ENCODE data around the gene IGF2BP1.
"Not testable (repeated sequence)": the region's sequence is repeated elsewhere in the genome, so short reads cannot be mapped to it uniquely, and the experiment has no call there.

Gene IGF2BP1

GRCh38 chr17:49063652-49064051 lies 66.5 kb downstream of the IGF2BP1 start:
- DNase-seq = no peak

GRCh38 chr17:49067163-49067562 lies 70.0 kb downstream of the IGF2BP1 start:
- DNase-seq = no peak

- DNase-seq = no peak
Observed at GRCh38 chr17:49069585-49070273, 72.5 kb downstream of the IGF2BP1 start.

- no peak for DNase-seq
Observed at GRCh38 chr17:49071106-49071505, 73.9 kb downstream of the IGF2BP1 start.

- DNase-seq = no peak
Observed at GRCh38 chr17:49074851-49075540, 77.8 kb downstream of the IGF2BP1 start.

- no peak for DNase-seq
Observed at GRCh38 chr17:49076573-49077384, 79.6 kb downstream of the IGF2BP1 start.

- no peak for DNase-seq
Observed at GRCh38 chr17:49078248-49078647, 81.1 kb downstream of the IGF2BP1 start.

- DNase-seq = no peak
Observed at GRCh38 chr17:49079840-49080663, 82.9 kb downstream of the IGF2BP1 start.

GRCh38 chr17:49082231-49082630 lies 85.0 kb downstream of the IGF2BP1 start:
- no peak for DNase-seq

GRCh38 chr17:49085046-49085445 lies 87.9 kb downstream of the IGF2BP1 start:
- DNase-seq = not testable (repeated sequence)

- DNase-seq = no peak
Observed at GRCh38 chr17:49085565-49086315, 88.6 kb downstream of the IGF2BP1 start.

- DNase-seq = no peak
Observed at GRCh38 chr17:49086316-49086605, 89.1 kb downstream of the IGF2BP1 start.

GRCh38 chr17:49086649-49087048 lies 89.5 kb downstream of the IGF2BP1 start:
- no peak for DNase-seq

GRCh38 chr17:49089094-49089493 lies 91.9 kb downstream of the IGF2BP1 start:
- DNase-seq = no peak

- DNase-seq = no peak
Observed at GRCh38 chr17:49090878-49091594, 93.9 kb downstream of the IGF2BP1 start.

GRCh38 chr17:49093131-49093530 lies 95.9 kb downstream of the IGF2BP1 start:
- no peak for DNase-seq

- DNase-seq = no peak
Observed at GRCh38 chr17:49100601-49101000, 103.4 kb downstream of the IGF2BP1 start.

- DNase-seq = no peak
Observed at GRCh38 chr17:49101054-49101534, 103.9 kb downstream of the IGF2BP1 start.

GRCh38 chr17:49103360-49103759 lies 106.2 kb downstream of the IGF2BP1 start:
- DNase-seq = not testable (repeated sequence)

- no peak for DNase-seq
Observed at GRCh38 chr17:49104511-49105074, 107.4 kb downstream of the IGF2BP1 start.
